Activated CD4-positive, CD25-positive, alpha-beta regulatory T cell treated with anti-CD3 and anti-CD28 coated beads, Interleukin-2, amount 50 U/mL, for 72 hours (primary cell): ENCODE measurements around the gene TOM1L2.
"Not testable (repeated sequence)": the region's sequence is repeated elsewhere in the genome, so short reads cannot be mapped to it uniquely, and the experiment has no call there.

Source experiments
- DNase-seq: peaks from one replicate; pipeline ENCODE4 v3.0.0; 2021

Gene TOM1L2

DNA sequence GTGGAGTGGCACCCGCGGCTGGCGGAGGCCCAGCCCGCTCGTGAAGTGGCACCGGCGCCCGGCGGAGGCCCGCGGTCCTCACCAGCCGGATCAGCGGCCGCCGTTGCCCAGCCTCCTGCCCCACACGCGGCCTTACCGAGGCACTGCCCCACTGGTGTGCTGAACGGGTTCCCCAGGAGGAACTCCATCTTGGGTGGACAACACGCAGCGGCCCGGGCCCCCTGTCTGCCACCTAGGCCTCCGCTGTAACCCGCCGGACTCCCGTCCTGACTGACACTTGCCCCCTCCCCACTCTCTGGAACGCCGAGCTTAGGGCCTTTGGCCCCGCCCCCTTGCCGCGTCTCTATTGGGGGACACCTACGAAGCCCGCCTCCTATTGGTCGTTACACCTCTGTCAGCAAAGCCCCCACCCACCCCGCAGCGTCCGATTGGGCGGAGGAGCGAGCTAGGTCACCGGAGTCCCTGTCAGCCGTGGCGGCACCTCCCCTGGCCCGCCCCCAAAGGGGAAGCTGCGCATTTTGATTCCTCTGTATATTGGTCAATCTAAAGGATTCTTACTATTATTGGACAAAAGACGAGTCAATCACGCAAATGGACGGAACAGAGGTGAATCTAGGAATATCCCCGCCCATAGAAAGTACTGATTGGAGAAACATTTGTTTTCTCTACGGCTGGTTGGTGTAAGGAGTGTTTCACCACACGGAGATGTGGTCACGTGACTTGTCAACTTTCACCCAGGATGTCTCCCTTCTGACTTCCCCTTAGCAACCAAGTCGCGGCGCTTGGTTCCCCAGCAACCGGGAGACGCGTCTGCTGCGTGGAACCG lies at the start of gene TOM1L2, which contains the start of gene DRC3:
TSS of gene TOM1L2 (minus strand) at position 275 of the 826 bp plus-strand sequence. CDS start at position 188, 87 bp downstream.
TSS of gene DRC3 (plus strand) at position 737 of the 826 bp plus-strand sequence. CDS start 4,737 bp downstream, outside the sequence.
- DNase-seq: peak; percentile 100

DNA sequence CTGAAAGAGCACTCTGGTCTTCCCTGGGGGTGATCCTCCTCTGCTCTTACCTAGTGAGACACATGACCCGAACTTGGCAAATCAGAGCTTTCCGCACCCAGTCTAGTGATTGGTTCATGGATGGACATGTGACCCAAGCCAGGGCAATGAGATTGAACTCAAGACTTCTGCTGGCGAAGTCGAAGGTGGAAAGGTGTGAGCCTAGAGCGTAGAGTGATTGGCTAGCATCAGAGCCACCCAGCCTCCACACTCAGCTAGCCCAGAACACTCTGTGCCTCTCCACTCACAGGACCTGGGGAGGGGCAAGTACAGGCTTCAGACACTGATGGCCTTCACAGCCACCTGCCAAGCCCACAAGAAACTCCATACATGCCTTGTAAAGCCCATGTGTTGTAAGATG lies 49.2 kb upstream of the TOM1L2 start:
- no peak for DNase-seq

DNA sequence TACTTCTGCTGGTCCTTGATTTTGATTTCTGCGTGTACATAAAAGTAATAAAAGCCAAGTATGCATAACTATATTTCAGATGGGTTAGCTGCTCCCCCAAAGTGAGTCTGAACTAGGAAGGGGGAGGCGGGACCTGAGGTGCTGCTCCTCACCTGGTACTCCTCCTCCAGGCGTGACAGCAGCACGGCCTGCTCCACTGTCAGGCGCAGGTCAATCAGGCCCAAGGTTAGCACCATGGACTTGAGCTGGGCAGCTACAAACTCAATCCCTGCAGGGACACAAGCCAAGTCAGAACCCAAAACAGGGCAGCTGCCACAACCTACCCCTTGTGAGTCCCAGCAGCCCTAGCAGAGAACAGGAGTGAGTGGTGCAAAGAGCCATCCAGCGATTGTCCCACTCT lies 48.8 kb upstream of the TOM1L2 start:
- DNase-seq: no peak

DNA sequence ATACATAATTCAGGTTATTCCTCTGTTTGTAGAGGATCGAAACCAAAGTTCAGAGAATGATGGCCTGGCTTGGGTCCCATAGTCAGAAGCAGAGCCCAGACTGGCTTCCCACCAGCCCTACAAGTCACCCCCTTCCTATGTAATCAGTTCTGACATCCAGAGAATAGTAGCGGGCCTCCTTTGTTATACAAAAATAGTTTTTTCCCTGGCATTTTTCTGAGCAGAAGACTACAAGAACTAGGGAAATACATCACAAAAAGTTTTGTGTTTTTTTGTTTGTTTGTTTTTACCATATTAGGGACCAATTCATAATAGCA lies 47.6 kb upstream of the TOM1L2 start:
- DNase-seq: no peak

DNA sequence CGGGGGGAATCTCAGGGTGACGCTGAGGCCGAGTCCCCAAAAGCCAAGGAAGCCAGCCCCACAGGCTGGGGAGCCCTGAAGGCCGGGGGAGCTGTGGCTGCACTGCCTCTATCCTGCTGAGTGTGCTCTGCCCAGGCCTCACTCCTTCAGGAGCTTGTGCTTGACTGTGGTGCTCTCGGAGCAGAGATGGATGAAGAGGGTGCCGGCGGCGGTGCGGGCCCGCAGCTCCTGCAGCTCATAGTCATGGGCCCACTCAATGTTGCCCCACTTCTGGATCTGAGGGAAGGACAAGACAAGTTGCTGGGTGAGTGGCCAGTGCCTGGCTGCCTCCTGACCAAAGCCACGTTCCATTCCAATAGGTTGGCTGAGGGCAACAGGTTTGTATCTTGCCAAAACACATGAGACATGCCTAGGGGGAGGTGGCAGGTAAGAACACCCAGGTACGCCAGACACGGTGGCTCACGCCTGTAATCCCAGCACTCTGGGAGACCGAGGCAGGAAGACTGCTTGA lies 46.3 kb upstream of the TOM1L2 start:
- DNase-seq: no peak

DNA sequence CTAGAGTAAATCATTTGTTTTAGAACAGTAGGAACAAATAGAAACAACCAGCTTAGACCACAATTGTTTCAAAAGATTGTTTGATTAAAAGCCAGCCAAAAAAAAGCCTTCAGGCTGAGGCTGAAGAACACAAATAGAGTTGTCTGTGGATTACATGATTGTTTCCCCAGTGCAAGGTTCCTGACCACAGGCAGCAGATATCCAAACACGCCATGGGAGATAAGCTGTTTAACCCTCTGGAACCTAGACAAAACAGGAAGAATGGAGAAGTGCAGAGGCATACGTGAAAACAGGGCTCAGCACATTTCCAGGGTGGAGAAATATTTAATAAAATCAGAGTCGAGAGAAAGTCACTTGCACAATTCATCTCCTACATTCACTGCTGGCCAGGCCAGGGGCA lies 45.8 kb upstream of the TOM1L2 start:
- DNase-seq: no peak

DNA sequence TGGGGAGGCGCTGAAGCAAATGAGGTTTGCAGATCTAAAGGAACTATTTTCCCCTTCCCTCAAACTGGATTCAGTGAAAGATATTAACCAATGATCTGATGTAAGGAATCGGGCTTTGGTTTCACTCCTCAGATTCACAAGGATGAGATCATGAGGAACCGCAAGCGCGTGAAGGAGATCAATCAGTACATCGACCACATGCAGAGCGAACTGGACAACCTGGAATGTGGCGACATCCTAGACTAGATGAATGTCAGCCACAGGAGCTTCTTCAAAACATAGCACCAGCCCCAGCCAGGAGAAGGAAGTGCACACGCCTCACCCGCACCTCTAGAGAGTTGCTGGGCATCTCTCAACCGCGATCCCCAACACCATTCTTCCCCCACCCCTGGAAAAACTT lies 44.2 kb upstream of the TOM1L2 start:
- DNase-seq: no peak

DNA sequence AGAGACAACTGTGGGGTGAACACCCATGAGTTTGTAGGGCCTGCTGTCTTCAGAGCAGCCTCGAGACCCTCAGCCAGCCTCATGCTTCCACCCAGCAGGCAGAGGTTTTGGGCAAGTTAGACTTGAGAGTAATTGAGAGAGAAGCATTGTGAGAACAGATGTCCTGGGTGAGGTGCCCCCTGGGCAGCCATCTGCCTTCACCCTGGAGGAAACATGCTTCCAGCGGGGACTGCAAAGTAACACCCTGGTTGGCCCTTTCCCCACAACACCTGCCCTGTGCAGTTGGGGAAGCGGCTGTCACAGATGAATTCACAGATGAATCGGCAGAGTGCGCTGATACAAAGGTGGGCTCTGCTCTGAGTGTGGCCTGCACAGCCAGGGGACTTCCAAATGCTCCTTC lies 43.4 kb upstream of the TOM1L2 start:
- no peak for DNase-seq

DNA sequence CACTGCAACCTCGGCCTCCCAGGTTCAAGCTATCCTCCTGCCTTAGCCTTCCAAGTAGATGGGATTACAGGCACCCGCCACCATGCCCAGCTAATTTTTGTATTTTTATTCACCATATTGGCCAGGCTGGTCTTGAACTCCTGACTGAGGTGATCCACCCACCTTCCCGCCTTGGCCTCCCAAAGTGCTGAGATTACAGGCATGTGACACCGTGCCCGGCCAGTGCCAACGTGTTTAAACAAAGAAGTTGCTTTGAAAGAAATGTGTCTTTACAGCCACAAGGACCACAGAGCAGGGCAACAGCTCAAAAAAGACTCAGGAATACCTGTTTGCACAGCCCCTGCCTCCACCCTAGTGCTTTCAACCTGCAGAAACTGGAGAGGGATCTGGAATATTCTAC lies 41.8 kb upstream of the TOM1L2 start:
- no peak for DNase-seq

DNA sequence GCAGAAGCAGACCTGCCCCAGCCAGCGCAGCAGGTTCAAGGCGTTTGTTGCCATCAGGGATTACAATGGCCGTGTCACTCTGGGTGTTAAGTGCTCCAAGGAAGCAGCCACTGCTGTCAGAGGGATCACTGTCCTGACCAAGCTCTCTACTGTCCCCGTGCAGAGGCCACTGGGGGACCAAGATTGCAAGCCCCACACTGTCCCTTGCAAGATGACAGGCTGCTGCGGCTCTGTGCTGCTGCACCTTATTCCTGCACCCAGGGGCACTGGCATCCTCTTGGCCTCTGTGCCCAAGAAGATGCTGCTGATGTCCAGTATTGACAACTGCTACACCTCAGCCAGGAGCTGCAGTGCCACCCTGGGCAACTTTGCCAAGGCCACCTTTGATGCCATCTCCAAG lies 39.1 kb upstream of the TOM1L2 start:
- no peak for DNase-seq

DNA sequence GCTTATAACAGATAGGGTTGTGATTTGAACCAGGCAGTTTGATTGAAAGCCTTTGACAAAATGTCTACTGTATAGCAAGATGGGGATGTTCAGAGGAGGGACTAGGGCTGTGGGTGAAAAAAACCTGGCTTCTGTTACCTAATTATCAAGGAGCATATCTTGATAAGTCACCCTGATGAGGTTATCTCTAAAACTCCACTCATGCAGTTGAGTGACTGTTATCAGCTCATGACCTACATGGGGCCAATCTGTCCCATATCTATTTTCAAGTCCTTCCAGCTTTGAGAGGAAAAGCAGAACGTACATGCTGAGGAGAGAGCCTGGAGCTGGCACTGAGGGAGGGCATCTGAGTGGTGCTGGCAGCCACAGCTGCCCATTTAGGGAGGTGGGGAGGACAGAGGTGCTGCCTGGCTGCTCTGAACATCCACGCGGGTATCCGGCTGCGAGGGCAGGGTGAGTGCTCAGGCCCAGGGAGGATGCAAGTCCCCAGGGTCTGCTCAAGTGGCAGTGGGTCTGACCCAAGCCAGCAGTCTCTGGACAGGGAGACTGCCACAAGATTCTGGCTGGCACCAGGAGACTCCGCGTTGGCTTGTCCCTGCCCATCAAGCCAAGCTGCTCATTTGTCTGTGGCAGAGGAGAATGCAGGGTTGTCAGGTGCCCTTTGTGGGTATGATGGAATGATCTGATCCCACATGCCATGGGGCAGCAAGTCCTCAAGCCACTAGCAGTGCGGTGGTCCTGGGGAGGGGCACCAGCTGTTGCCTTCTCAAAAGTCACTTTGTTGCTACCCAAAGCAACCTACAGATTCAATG lies 37.6 kb upstream of the TOM1L2 start:
- DNase-seq: no peak

DNA sequence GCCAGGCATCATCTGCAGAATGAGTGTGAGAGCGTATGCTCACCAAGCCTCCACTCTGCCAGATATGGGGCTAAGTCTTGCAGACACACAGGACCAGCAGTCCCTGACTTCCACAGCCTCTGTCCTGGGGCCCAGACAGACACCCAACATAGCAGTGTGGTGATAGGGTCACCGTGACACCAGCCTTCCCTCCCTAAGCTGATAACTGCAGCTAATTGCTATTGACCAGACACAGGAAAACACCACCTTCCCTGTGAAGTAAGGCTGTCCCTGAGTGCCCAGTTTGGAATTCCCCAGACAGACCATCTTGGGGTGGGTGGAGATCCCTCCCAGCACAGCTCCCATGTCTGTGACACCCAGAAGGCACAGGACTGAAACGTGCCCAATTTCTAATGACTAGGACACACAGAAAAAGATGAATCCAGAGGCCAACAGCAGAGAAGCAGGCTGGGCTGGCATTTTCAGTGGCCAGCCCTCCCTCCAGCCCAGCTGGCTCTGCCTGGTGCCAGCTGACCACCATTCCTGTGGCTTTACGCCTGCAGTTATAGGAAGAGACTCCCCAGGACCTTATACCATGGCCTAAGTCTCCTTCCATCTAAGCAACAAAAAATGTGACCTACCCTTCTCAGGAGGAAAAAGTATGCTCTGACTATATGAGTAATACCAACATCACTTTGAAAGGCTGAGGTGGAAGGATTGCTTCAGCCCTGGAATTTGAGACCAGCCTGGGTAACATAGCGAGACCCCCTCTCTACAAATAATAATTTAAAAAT lies 36.5 kb upstream of the TOM1L2 start:
- DNase-seq: no peak

DNA sequence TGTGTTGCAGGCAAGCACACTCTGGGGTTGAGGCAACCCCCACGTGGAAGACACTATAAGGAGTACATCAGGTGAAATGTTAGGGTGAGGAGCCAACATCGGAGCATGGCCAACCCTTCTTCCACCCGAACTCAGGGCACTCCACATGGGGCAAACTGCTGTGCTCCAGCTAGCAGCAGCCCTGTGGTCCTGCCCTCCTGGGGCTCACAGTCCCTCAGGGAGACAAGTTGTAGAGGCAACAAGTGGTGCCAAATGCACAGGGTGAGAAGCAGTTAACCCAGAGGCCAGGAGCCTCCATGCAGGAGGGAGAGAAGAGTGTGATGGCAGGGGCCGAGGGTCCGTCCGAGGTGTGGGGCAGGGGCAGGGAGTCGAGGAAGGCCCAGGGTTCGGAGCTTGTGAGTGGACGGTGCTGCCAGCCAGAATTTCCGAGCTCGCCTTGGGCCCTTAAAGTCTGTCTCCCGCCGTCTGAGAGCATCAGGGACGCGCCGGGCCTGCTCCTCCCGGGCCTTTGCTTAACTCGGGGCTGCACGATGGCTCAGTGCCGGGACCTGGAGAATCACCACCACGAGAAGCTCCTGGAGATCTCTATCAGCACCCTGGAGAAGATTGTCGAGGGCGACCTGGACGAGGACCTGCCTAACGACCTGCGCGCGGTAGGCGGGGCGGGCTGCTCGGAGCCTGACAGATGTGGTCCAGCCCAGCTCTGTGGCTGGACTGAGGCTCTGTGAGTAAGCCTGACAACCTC lies 34.5 kb upstream of the TOM1L2 start:
- DNase-seq: no peak

DNA sequence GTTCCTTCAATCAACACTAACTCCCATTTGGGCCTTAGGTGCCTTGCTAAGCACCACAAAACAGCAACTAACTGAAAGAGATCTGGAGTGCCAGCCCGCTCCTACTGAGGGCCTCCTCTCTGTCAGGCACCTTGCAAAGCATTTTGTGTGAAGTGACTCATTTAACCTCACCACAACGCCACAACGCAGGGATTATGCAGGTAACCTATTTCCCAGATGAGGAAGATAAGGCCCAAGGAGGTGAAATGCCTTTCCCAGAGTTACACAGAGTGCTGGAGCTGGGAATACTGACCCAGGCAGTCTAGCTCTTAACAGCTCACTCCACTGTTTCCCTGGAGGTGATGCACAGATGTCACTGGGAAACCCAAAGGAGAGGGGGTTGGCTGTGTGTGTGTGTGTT lies 33.3 kb upstream of the TOM1L2 start:
- no peak for DNase-seq

DNA sequence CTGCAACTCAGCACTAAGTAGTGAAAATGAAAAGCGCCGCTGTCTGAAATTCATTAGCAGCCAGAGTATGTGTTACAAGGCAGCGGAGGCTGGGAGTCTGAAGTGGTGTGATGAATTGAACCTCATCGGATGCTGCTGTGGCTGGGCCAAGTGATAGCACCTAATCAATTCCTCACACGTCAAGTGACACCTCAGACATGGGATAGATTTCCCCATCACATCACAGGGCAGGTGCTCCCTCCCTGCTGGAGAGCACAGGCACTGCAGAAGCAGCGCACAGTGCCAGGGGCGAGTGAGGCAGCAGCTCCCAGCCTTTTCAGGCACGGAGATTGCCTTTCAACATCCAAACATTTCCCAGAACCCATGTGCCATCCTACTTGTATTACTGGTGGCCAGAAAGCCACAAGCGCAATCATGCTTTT lies 32.7 kb upstream of the TOM1L2 start:
- no peak for DNase-seq

DNA sequence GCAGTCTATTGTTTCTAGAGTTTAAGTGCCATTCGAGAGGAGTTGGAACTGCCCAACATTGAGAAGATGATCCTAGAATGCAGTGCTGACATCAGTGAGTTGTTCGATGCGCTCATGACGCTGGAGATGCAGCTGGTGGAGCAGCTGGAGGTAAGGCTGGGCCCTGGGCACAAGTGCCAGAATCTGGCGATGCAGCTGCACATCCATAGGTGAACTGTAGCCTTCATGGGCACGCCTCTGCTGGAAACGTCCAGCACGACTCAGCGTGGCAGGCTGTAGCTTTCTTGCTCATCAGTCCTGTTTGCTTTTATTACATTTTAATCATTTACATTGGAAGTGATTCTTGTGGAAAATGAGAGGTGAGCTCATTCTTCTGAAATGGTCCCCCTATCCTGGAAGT lies 32.1 kb upstream of the TOM1L2 start:
- DNase-seq: no peak

DNA sequence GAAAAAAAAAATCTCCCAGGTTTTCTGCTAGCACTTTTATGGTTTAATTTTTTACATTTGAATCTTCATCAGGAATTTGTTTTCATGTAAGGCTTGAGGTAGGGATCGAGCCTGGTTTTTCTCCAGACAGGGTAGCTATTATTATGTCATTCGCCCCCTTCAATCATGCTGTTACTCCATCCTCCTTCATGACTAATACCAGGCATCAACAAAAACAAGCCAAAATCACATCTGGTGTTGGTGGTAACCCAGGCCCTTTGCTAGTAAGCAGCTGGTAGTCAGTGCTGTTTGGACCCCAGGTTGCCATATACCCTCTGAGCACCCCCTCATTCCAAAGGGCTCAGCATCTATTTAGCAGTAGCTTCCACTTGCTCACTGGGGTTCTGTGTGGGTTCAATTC lies 30.0 kb upstream of the TOM1L2 start:
- no peak for DNase-seq

DNA sequence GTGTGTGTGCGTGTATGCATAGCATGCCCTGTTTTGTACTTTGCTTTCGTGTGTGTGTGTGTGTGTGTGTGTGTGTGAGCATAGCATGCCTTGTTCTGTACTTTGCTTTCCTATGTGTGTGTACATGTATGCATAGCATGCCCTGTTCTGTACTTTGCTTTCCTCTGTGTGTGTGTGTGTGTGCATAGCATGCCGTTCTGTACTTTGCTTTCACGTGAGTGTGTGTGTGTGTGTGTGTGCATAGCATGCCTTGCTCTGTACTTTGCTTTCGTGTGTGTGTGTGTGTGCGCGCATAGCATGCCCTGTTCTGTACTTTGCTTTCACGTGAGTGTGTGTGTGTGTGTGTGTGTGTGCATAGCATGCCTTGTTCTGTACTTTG lies 27.8 kb upstream of the TOM1L2 start:
- DNase-seq: no peak

DNA sequence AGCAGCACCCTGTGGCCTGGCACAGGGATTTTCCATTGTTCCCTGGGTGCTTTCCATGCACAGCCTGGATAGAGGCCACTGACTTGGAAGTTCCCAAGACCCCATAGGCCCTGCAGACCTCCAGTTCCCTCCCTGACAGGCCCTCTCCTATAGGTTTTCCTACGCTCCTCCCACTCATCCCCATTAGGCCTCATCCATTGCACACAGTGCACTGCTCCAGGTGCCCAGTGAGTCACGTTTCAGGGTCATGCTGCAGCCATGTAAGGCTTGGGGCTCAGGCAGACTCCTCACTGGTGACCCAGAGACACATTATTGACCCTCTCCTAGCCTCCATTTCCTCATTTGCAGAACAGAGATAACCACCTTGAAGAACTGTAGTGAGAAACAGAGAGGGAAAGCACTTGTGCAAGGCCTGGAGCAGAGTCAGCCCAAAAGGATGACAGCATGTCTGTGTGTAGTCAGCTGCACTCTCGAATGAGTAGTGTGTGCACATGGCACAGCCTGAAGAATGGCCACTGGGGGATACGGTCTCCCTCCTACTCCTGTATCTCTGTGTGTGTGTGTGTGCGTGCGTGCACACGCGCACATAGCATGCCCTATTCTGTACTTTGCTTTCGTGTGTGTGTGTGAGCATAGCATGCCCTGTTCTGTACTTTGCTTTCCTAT lies 27.3 kb upstream of the TOM1L2 start:
- DNase-seq: no peak

DNA sequence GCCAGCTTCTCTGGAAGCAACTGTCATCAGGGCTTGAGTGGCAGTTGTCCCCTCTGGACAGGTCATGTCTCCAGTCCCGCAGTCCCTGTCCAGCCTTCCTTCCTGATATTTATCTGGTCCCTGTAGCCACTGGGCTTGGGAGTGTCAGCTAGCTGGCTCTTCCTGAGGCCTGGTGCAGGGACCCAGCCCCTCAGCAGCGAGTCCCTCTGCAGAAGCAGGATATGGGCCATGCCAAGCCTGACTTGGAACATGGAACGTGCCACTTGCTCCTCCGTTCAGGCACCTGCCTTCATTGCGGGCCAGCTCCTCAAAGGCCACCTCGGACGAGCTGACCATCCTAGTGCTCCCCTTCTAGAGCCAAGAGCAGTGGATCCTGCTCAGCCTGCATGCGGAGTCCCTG lies 26.7 kb upstream of the TOM1L2 start:
- no peak for DNase-seq

DNA sequence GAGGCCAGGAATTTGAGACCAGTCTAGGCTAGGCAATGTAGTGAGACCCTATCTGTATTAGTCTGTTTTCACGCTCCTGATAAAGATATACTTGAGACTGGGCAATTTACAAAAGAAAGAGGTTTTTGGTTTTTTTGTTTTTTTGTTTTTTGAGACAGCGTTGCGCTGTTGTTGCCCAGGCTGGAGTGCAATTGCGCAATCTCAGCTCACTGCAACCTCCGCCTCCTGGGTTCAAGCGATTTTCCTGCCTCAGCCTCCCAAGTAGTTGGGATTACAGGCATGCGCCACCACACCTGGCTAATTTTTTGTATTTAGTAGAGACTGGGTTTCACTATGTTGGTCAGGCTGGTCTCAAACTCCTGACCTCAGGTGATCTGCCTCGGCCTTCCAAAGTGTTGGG lies 23.7 kb upstream of the TOM1L2 start:
- DNase-seq: not testable (repeated sequence)
